NCI-H526 treated with DMSO at 0.1 percent for 48 hours (cell line): ENCODE measurements around the gene LY6G5B.

ENCODE experiments used
- DNase-seq: peaks from one replicate; lab custom pipeline; 2025; lab: John Stamatoyannopoulos, UW

LY6G5B gene

GRCh38 chr6:31715022-31715958 is 45.5 kb downstream of the LY6G5B start, which contains the start of gene LY6G6D:
Gene LY6G6D (plus strand): TSS chr6:31715348. CDS start chr6:31715356, 8 bp downstream.
- no peak for DNase-seq

GRCh38 chr6:31717499-31718222 is 47.9 kb downstream of the LY6G5B start:
- DNase-seq: no peak

- DNase-seq: peak; percentile 21
Measured at GRCh38 chr6:31718265-31718664, 48.5 kb downstream of the LY6G5B start.

GRCh38 chr6:31719001-31719400 is 49.2 kb downstream of the LY6G5B start:
- no peak for DNase-seq

- no peak for DNase-seq
Measured at GRCh38 chr6:31720196-31720770, 50.5 kb downstream of the LY6G5B start.

GRCh38 chr6:31721351-31722020 is 51.7 kb downstream of the LY6G5B start, which contains the start of gene LY6G6C:
Gene LY6G6C (minus strand): TSS chr6:31721746. CDS start chr6:31721679, 67 bp downstream.
- no peak for DNase-seq

GRCh38 chr6:31722173-31722572 is 52.4 kb downstream of the LY6G5B start:
- no peak for DNase-seq
